AG20443 (cell line): Measurements from ENCODE around the gene BIRC6.
"Not testable (repeated sequence)": the region's sequence is repeated elsewhere in the genome, so short reads cannot be mapped to it uniquely, and the experiment has no call there.

Experiments used
- DNase-seq: peaks from one replicate; pipeline ENCODE4 v3.0.0; 2012; ENCODE audit warnings: low spot score, mixed read lengths

BIRC6 gene

DNA sequence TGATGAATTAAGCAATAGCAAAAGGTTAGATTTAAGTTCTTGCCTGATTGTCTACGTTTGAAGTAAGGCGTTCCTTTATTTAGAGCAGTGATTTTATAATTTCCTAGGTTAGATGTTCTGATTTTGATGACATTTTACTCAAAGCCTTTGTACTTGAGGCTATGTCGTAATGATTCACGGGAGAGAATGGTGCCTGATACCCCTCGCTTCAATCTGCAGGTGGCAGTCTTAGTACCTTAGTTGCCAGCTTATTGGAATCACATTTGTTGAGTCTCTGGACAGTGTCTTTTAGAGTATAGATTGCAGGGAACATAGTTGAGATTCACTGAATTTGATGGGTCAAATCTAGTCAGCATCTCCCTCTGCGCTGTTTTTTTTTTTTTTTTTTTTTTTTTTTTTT is 89.5 kb downstream of the BIRC6 start:
- DNase-seq, result no peak

DNA sequence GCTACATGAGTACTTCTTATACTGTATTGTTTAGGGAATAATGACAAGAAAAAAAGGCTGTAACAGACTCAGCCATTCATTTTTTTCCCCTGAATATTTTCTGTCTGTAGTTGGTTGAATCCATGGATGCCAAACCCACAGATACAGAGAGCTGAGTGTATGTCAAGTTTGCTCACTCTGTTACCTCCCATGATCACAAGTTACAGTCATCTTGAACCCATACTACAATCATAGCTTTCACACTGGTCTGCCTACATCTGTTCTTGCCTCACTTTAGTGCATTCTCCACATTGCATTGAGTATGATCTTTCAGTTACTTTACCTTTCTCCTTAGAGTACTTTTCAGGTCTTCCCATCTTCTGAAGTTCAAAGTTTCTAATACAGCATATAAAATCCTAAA is 94.0 kb downstream of the BIRC6 start:
- DNase-seq, result no peak

DNA sequence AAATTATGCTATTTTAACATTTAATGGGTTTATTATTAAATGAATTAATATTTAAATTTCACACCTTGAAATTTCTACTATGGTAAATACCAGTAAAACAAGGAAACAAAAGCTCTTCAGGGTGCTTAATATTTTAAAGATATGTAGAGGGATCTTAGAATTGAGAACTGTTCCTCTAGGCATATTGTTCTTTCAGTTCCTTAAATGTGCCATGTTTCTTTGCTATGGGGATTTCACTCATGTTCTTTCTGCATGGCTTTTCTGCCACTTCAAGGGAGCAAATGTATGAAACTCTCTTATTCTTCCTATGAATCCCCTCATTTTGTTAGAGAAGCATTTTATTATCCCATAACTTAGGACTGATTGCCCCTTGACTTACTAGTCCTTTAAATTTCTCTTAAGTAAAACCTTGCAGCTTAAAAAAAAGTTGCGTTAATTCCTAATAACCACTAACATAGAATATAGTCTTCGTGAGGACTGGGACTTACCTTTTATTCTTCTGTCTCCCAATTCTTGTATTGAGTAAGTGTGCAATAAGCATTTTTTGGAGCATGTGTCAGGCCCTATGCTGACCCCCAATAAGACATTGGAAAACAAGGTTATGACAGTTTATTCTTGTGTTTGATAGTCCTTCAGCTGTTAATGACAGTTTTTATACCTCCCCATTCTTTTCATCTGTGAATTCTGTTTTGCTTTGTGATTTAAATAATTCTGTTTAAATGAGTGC is 95.7 kb downstream of the BIRC6 start:
- DNase-seq, result no peak

DNA sequence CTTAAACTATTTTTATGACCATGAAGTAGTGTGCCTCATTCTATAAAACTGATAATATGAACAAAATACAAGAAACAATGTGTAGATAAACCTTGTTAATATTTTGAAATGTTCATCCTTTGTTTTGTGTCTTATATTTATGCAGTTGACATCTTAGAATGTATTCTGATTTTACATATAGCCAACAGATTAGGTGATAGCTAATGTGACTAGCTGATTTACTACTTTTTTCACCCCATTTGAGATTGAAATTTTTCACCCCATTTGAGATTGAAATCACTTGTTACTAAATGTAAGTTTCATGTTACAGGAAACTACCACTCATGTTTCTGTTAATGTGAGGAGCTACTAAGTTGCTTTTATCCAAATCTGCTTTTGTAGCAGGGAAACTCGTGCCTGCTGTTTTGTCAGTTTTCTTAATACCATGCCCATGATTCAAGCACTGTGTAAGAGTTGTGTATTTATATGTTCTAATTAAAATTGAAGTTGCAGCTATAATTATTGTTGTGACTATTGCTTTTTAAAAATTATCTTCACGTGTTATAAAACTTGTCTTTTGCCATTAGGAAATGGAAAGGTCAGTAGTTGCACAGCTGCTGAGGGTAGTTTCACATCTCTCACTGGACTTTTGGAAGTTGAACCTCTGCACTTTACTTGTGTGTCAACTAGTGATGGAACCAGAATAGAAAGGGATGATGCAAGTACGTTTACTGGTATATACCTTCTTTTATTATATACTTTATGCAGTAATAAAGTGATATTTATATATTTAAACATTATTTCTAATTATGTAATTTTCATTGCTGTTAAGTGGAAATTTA is 96.6 kb downstream of the BIRC6 start:
- no peak for DNase-seq

GRCh38 chr2:32455816-32456215 is 99.0 kb downstream of the BIRC6 start:
- DNase-seq, result no peak

DNA sequence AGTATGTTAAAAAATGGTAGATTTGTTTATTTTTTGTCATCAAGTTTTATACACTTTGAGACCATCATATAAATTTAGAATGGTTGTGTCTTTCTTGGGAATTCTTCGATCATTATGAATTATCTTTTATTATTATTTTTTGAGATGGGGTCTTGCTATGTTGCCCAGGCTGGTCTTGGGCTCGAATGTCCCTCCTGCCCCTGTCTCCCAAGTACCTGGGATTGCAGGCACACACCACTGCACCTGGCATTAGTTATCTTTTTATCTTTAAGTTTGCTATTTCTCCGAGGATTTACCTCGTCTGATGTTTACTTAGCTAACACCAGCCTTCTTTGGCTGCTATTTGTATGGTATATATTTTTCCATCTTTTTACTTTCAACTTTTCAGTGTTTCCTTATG is 100.0 kb downstream of the BIRC6 start:
- DNase-seq, result no peak

GRCh38 chr2:32457814-32458213 is 101.0 kb downstream of the BIRC6 start:
- no peak for DNase-seq

- not testable (repeated sequence) for DNase-seq
Measured at GRCh38 chr2:32460861-32461260, 104.0 kb downstream of the BIRC6 start.

DNA sequence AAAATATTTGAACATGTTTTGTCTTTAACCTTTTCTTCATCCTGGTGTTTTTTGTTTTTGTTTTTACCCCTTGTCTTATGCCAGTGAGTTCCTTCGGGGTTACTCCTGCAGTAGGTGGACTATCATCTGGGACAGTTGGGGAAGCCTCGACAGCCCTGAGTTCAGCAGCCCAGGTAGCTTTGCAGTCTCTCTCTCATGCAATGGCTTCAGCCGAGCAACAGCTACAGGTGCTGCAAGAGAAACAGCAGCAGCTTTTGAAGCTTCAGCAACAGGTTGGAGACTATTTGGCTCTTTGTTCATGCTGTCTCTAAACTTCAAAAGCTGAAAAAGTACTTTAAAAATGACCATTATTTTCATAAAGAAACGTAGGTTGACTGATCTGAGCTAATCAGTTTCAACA is 106.3 kb downstream of the BIRC6 start:
- DNase-seq, result no peak

GRCh38 chr2:32464431-32464830 is 107.6 kb downstream of the BIRC6 start:
- DNase-seq, result peak; percentile 4

GRCh38 chr2:32472605-32473004 is 115.8 kb downstream of the BIRC6 start:
- DNase-seq, result no peak

DNA sequence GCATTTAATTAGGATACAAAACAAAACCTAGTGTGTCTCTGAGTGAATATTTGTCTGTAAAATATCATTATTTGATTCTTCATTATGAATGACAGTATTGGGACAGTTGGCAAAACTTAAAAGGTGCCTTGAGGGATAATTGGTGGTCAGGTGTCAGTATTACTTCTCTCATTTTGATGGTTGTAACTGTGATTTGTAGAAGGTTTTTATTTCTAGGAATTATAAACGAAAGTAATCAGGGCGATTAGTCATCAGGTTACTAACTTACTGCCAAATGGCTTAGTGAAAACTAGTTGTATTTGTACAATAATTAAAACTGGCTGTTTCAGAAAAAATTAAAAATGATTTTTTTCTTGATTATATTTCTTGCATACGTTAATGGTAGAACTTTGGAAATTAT is 117.6 kb downstream of the BIRC6 start:
- peak; percentile 35 for DNase-seq

DNA sequence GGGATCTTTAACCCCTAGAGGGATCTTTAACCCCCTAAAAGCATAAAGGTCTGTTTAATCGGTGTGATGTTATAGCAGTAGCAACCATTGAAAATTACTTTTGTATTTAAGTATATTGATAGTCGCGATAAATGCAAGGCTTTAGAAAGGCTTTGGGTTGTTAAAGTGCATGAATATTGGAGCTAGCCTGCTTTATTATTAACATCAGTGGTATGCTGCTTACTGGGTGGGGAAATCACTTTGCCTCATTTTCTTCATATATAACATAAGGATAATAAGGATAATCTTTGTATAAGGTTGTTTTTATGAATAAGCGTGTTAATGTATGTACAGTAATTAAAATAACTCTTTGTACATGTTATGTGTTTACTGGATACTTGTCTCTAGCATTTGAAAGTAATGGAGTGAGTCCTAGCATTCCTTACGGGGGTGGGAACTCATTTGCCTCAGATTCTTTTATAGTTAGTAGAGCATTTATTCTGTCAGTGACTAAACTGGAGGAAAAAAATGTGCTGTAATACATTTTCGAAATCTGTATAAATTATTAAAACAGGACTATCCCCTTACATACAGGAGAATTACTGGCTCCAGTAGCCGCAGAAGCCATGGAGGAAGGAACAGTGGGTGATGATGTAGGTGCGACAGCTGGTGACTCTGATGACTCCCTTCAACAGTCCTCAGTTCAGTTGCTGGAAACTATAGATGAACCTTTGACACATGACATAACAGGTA is 122.2 kb downstream of the BIRC6 start:
- DNase-seq, result peak; percentile 68

- DNase-seq, result no peak
Measured at GRCh38 chr2:32479993-32480392, 123.2 kb downstream of the BIRC6 start.

DNA sequence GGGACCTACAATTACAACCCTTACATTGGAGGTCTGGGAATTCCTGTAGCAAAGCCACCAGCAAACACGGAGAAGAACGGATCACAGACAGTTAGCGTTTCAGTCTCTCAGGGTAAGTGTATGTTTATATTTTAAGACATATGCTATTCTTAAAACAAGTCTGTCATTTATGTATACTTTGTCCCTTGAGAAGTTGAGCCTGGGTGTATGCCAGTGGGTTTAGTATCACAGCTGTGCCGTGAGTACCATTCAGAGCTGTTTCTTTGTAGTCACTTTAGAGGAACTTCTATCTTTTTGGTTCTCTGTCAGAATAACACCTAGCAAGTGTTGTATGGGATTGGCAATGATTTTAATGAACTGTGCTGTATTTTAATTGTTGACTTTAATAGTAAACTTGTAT is 125.6 kb downstream of the BIRC6 start:
- DNase-seq, result no peak

GRCh38 chr2:32484937-32485336 is 128.1 kb downstream of the BIRC6 start:
- peak; percentile 84 for DNase-seq

GRCh38 chr2:32485399-32485798 is 128.6 kb downstream of the BIRC6 start:
- no peak for DNase-seq

- no peak for DNase-seq
Measured at GRCh38 chr2:32489061-32489460, 132.2 kb downstream of the BIRC6 start.

DNA sequence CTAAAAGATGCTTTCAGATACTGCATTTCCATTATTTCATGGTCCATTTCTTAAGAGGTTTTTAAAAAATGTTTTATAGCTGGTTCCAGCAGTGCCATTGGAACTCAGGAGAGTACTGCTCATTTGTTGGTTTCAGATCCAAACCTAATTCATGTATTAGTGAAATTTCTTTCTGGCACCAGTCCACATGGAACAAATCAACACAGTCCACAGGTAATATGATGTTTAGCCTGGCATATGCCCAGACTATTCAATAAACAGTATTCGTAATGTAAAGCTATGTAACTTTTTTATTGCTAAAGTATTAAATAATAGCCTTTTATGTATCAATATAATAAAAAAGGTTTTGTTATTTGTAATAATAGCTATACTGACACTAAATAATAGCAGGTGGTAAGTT is 134.5 kb downstream of the BIRC6 start:
- no peak for DNase-seq

GRCh38 chr2:32495139-32495538 is 138.3 kb downstream of the BIRC6 start:
- no peak for DNase-seq

DNA sequence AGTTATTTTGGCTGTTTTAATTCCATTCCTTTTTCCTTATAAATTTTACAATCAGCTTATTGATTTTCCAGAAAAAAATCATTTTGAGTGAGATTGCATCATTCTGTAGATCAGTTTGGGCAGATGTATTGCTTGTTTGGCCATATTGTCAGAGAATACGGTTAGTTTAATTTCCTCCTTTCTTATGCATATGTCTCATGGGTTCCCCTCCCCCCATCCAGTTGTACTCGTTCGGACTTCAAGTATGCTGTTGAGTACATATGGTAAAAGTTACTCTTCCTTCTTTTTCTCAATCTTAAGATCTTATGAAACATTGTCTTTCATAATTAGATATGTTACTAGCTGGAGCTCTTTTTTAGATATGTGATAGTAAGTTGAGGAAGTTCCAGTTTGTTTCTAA is 139.8 kb downstream of the BIRC6 start:
- DNase-seq, result no peak

- DNase-seq, result no peak
Measured at GRCh38 chr2:32498306-32498705, 141.5 kb downstream of the BIRC6 start.

DNA sequence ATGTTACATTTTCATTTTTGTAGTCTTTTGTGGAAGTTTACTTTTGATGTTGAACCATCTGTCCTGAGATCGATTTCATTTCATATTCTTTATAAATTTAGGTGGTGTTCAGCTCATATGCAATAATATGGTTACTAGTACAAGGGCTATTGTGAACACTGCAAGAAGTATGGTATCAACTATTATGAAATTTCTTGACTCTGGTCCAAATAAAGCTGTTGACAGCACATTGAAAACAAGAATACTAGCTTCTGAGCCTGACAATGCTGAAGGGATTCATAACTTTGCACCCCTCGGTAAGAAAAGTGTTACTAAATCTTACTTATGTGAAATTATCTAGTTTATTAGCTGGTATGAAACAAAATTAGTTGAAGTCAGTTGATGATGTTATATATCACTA is 146.1 kb downstream of the BIRC6 start:
- DNase-seq, result no peak
